Natural killer cell (primary cell): ENCODE measurements around the gene IGF1R. TPM values are rescaled to one million over a fixed set of nuclear protein-coding genes. Genes with fewer than 3 reads are reported as not detected.

Source experiments
- ATAC-seq, 3 donors: fragments of 150-1000 bp in 2 of 3; fragments of 200-7000 bp in 1 of 3; cut with Tn5 transposase; 1 replicate in 1 of 3; 2 replicates in 2 of 3; pipeline ENCODE4 v1.10.0; 2021; ENCODE audit warnings: mild to moderate bottlenecking in 2 of 3, moderate library complexity in 2 of 3
- DNase-seq, 2 donors: peaks; one replicate each; pipeline versions ENCODE4 v3.0.0 to v3.0.0-alpha.2; 2013 to 2021; ENCODE audit warnings: mixed read lengths in 1 of 2
- H3K27ac ChIP-seq: one replicate; pipeline ENCODE4 v1.5.1; 2013; ENCODE audit warnings: mild to moderate bottlenecking, low read length
- H3K27me3 ChIP-seq: one replicate; pipeline ENCODE4 v1.6.1; 2013; ENCODE audit warnings: low read length; ENCODE audit not compliant: control insufficient read depth, insufficient read depth
- H3K36me3 ChIP-seq: one replicate; pipeline ENCODE4 v1.6.1; 2013; ENCODE audit warnings: low read length; ENCODE audit not compliant: control insufficient read depth, insufficient read depth
- H3K4me1 ChIP-seq: one replicate; pipeline ENCODE4 v1.6.1; 2013; ENCODE audit warnings: low read length; ENCODE audit not compliant: control insufficient read depth, insufficient read depth
- H3K4me3 ChIP-seq: one replicate; pipeline ENCODE4 v1.5.1; 2013; ENCODE audit warnings: low read length
- H3K9me3 ChIP-seq: one replicate; pipeline ENCODE4 v1.6.1; 2013; ENCODE audit warnings: low read length; ENCODE audit not compliant: control insufficient read depth, insufficient read depth
- H3K27ac Mint-ChIP-seq, 2 donors: one replicate each; pipeline ENCODE4 v1.8.0; 2022; ENCODE audit warnings: mild to moderate bottlenecking in 2 of 2, mixed read lengths in 2 of 2, moderate library complexity in 1 of 2
- H3K27me3 Mint-ChIP-seq, 2 donors: one replicate each; pipeline ENCODE4 v1.8.0; 2022; ENCODE audit warnings: low read depth in 2 of 2, mixed read lengths in 2 of 2
- H3K36me3 Mint-ChIP-seq: one replicate; pipeline ENCODE4 v1.8.0; 2022; ENCODE audit warnings: mixed read lengths
- H3K4me1 Mint-ChIP-seq, 2 donors: one replicate each; pipeline ENCODE4 v1.8.0; 2022; ENCODE audit warnings: mixed read lengths in 2 of 2
- H3K4me3 Mint-ChIP-seq: one replicate; pipeline ENCODE4 v1.8.0; 2022; ENCODE audit warnings: mild to moderate bottlenecking, moderate library complexity, mixed read lengths
- H3K9me3 Mint-ChIP-seq, 2 donors: one replicate each; pipeline ENCODE4 v1.8.0; 2022; ENCODE audit warnings: mixed read lengths in 2 of 2
- CTCF ChIP-seq: fragments of 200-600 bp; IDR thresholded peaks from one replicate; pipeline ENCODE4 v1.8.0; 2022; ENCODE audit warnings: antibody characterized with exemption
- WGBS: methylation state at CpG from one replicate; pipeline ENCODE4 v1.1.7; 2013; ENCODE audit warnings: missing lambda C conversion rate; ENCODE audit not compliant: insufficient coverage; 5-methylcytosine and 5-hydroxymethylcytosine counted together
- intact Hi-C: fragments of 100-400 bp; cut with micrococcal nuclease; formaldehyde crosslinking; loops from one replicate; pipeline ENCODE4 v1.14.2; 2022
- total RNA-seq, 4 donors: library from RNA; stranded (reverse); fragments of 120-200 nt in 1 of 4; gene quantifications; one replicate each; pipeline versions ENCODE4 v1.2.3 to v1.2.4, GENCODE V29; 2013 to 2022

The IGF1R gene
- total RNA-seq, 3 donors from 2014 or later (not counting 1 experiment from before 2014, with no cell fraction given): 47.3 to 50.7 (median 49.0) TPM

GRCh38 chr15:99010768-99011167 lies 362.4 kb downstream of the IGF1R start:
- no peak overlapping the region for H3K27ac ChIP-seq
- no peak overlapping the region for H3K4me3 ChIP-seq
- no peak for TF ChIP-seq CTCF
- ATAC-seq: no peak
- H3K9me3 ChIP-seq: no peaks in the 10 kb centered on the region
- H3K4me3 Mint-ChIP-seq: no peak overlapping the region
- no peak for DNase-seq
- H3K4me1 ChIP-seq: peaks cover 6% of the 10 kb centered on the region
- H3K27me3 ChIP-seq: no peaks in the 10 kb centered on the region
- H3K36me3 ChIP-seq: no peaks in the 10 kb centered on the region
- WGBS: 75% methylated on average over 2 of the region's 2 CpGs
- peaks cover 0 to 7% of the 10 kb centered on the region in 2 donors for H3K4me1 Mint-ChIP-seq
- no peaks in the 10 kb centered on the region for H3K9me3 Mint-ChIP-seq
- no peaks in the 10 kb centered on the region for H3K36me3 Mint-ChIP-seq
- H3K27ac Mint-ChIP-seq: no peak overlapping the region
- peaks cover 0 to 10% of the 10 kb centered on the region in 2 donors for H3K27me3 Mint-ChIP-seq
- intact Hi-C loops: no loop called here
